CD4-positive, CD25-positive, alpha-beta regulatory T cell (primary cell): ENCODE results near the gene ZNF432. TPM values are rescaled to one million over a fixed set of nuclear protein-coding genes. Genes with fewer than 3 reads are reported as not detected.
A peak's percentile ranks its signal among the peaks of the same experiment; 100 is the strongest.

Source experiments
- ATAC-seq, 2 donors: fragments of 150-1000 bp; cut with Tn5 transposase; one replicate each; pipeline ENCODE4 v1.10.0; 2021; ENCODE audit warnings: low read depth in 2 of 2, moderate number of reproducible peaks in 2 of 2, moderate library complexity in 1 of 2
- DNase-seq, 3 donors: peaks; one replicate each; pipeline versions ENCODE4 v3.0.0 to v3.0.0-alpha.2; 2012 to 2022; ENCODE audit warnings: mixed read lengths in 1 of 3
- H3K27ac ChIP-seq: one replicate; pipeline ENCODE4 v1.7.0; 2013; ENCODE audit warnings: mild to moderate bottlenecking, low read length; ENCODE audit not compliant: insufficient read depth, poor library complexity, severe bottlenecking
- H3K27me3 ChIP-seq: one replicate; pipeline ENCODE4 v1.7.0; 2013; ENCODE audit warnings: low read length; ENCODE audit not compliant: control insufficient read depth, insufficient read depth
- H3K36me3 ChIP-seq: one replicate; pipeline ENCODE4 v1.7.0; 2013; ENCODE audit warnings: mild to moderate bottlenecking, low read length, moderate library complexity; ENCODE audit not compliant: control insufficient read depth, insufficient read depth
- H3K4me1 ChIP-seq: 2 replicates; pipeline ENCODE4 v1.7.0; 2013; ENCODE audit warnings: mild to moderate bottlenecking, low read length; ENCODE audit not compliant: insufficient read depth, control insufficient read depth, poor library complexity, severe bottlenecking
- H3K4me3 ChIP-seq: one replicate; pipeline ENCODE4 v1.7.0; 2013; ENCODE audit warnings: low read depth, mild to moderate bottlenecking, low read length, moderate library complexity
- H3K9me3 ChIP-seq, 2 experiments: 1 replicate in 1 of 2; 2 replicates in 1 of 2; pipeline ENCODE4 v1.7.0; 2013; ENCODE audit warnings: low read length in 2 of 2, mild to moderate bottlenecking in 1 of 2, moderate library complexity in 1 of 2; ENCODE audit not compliant: control insufficient read depth in 2 of 2
- H3K27ac Mint-ChIP-seq, 3 donors: one replicate each; pipeline ENCODE4 v1.8.0; 2020 to 2022; ENCODE audit warnings: mild to moderate bottlenecking in 3 of 3, mixed read lengths in 3 of 3, moderate library complexity in 2 of 3
- H3K27me3 Mint-ChIP-seq: one replicate; pipeline ENCODE4 v1.8.0; 2022; ENCODE audit warnings: mild to moderate bottlenecking, mixed read lengths
- H3K36me3 Mint-ChIP-seq: one replicate; pipeline ENCODE4 v1.8.0; 2020; ENCODE audit warnings: mixed read lengths
- H3K4me1 Mint-ChIP-seq, 4 donors: one replicate each; pipeline ENCODE4 v1.8.0; 2020 to 2022; ENCODE audit warnings: mixed read lengths in 4 of 4, mild to moderate bottlenecking in 1 of 4
- H3K4me3 Mint-ChIP-seq, 4 donors: one replicate each; pipeline ENCODE4 v1.8.0; 2020 to 2022; ENCODE audit warnings: mild to moderate bottlenecking in 4 of 4, mixed read lengths in 4 of 4, moderate library complexity in 3 of 4
- H3K9me3 Mint-ChIP-seq, 7 donors: one replicate each; pipeline ENCODE4 v1.8.0; 2020 to 2022; ENCODE audit warnings: mixed read lengths in 7 of 7, mild to moderate bottlenecking in 3 of 7, moderate library complexity in 2 of 7
- polyA plus RNA-seq, 4 donors: library from polyadenylated mRNA; unstranded; fragments of 300-500 nt; fragmentation: Illumina TruSeq; gene quantifications; one replicate each; pipeline ENCODE4 v1.2.3, GENCODE V29; 2021
- total RNA-seq: library from RNA; stranded (reverse); gene quantifications from one replicate; pipeline ENCODE4 v1.2.3, GENCODE V29; 2022

ZNF432 gene
- total and polyA plus RNA-seq, 5 donors from 2014 or later: 2.5 to 16.8 (median 3.8) TPM

DNA sequence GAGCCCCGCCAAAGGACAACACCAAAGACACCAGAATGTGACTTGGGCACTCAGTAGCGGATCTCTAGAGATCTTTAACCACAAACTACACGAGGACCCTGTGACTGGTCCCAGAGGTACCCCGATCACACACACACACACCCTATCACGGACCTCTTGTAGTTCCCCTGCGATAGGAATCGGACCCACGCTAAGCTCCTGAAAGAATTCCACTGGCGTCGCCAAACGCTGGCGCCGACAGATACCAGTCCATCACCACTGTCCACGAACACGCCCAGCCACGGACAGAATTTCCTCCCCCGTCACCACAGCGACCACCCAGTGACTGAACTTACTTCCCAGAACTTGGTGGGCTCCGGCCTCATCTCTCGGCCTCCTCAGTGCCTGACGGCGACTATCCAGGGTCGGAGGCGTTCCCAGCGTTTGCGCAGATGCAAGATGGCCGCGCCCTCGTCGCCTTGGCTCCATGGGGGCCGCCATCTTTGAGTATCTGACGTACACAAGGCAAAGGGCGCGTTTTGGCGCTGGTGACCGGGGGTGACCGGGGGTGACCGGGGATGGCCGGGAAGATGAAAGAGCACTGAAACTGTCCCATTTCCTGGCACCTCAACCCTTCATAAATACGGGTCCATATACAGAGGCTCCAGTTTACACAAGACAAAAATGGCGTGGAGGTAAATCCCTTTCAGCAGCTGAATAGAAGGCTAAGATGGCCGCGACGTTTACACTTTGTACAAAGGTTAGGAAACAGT lies 40.7 kb downstream of the ZNF432 start, which contains the start of gene ZNF615:
Gene ZNF615 (minus strand): TSS at position 406 of the 752 bp plus-strand sequence. CDS start 4,500 bp downstream, outside the sequence.
- no peaks in the 10 kb centered on the region for H3K27me3 Mint-ChIP-seq
- peaks cover 34% of the 10 kb centered on the region for H3K36me3 Mint-ChIP-seq
- Histone ChIP-seq H3K27me3 (no peaks in the 10 kb centered on the region), H3K4me1 (peaks cover 8% of the 10 kb centered on the region), H3K36me3 (peaks cover 14% of the 10 kb centered on the region), H3K4me3 (peak within 1 kb of the TSS; percentile 95), H3K9me3 (peaks cover 38 to 71% of the 10 kb centered on the region in 2 experiments), H3K27ac (peak within 1 kb of the TSS; percentile 75)
- ATAC-seq (peak; percentile 89 to 92), DNase-seq (peak; percentile 70 to 92 (median 88))
- peak within 1 kb of the TSS; percentile 96 to 98 (median 97) for H3K27ac Mint-ChIP-seq
- H3K4me3 Mint-ChIP-seq: peak within 1 kb of the TSS; percentile 97 to 98 (median 97)
- peaks cover 10 to 26% (median 18%) of the 10 kb centered on the region in 4 donors for H3K4me1 Mint-ChIP-seq
- H3K9me3 Mint-ChIP-seq: peaks cover 7 to 60% (median 40%) of the 10 kb centered on the region in 7 donors

GRCh38 chr19:52007451-52007805 lies 41.2 kb downstream of the ZNF432 start:
- Histone ChIP-seq H3K27me3 (no peaks in the 10 kb centered on the region), H3K27ac (no peak overlapping the region), H3K4me3 (peak overlapping the region; percentile 95), H3K36me3 (peaks cover 18% of the 10 kb centered on the region), H3K4me1 (peaks cover 8% of the 10 kb centered on the region), H3K9me3 (peaks cover 37 to 69% of the 10 kb centered on the region in 2 experiments)
- Mint-ChIP-seq H3K27ac (peak overlapping the region; percentile 96 to 98 (median 97)), H3K4me1 (peaks cover 10 to 26% (median 18%) of the 10 kb centered on the region in 4 donors), H3K4me3 (peak overlapping the region; percentile 97 to 98 (median 97)), H3K36me3 (peaks cover 33% of the 10 kb centered on the region), H3K9me3 (peaks cover 8 to 57% (median 36%) of the 10 kb centered on the region in 7 donors), H3K27me3 (no peaks in the 10 kb centered on the region)
- ATAC-seq (no peak), DNase-seq (peak in 1 of 3 donors; percentile 20)

DNA sequence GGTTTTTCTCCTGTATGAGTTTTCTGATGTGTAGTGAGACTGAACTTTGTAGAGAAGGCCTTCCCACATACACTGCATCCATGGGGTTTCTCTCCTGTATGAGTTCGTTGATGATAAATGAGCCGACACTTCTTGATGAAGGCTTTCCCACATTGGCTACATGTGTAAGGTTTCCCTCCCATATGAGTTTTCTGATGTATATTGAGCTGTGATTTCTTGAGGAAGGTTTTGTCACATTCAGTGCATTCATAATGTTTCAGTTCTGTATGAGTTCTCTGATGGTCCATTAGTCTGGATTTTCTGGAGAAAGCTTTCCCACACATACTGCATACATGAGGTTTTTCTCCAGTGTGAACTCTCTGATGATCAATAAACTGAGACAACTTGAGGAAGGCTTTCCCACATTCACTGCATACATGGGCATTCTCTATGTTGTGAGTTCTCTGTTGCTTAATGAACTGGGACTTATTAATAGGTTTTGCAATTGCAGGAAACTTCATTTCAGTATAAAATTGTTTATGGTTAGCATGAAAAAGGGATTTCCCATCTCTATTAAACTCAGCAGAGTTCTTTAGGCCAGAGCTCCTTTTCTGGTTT lies 54.5 kb downstream of the ZNF432 start:
- H3K9me3 Mint-ChIP-seq: peaks cover 6 to 88% (median 50%) of the 10 kb centered on the region in 7 donors
- H3K4me1 Mint-ChIP-seq: peaks cover 0 to 4% (median 0%) of the 10 kb centered on the region in 4 donors
- H3K27ac Mint-ChIP-seq: no peak overlapping the region

GRCh38 chr19:51993422-51993821 lies 55.2 kb downstream of the ZNF432 start:
- Mint-ChIP-seq H3K27ac (no peak overlapping the region), H3K9me3 (peaks cover 6 to 88% (median 52%) of the 10 kb centered on the region in 7 donors), H3K4me1 (peaks cover 0 to 4% (median under 1%) of the 10 kb centered on the region in 4 donors), H3K27me3 (no peaks in the 10 kb centered on the region), H3K4me3 (no peak overlapping the region), H3K36me3 (peaks cover 41% of the 10 kb centered on the region)
- no peak for ATAC-seq
- peaks cover 41% of the 10 kb centered on the region for H3K36me3 ChIP-seq
- H3K9me3 ChIP-seq: peaks cover 87 to 98% of the 10 kb centered on the region in 2 experiments
- no peak for DNase-seq
- H3K4me1 ChIP-seq: no peaks in the 10 kb centered on the region
- H3K27ac ChIP-seq: no peak overlapping the region
- no peaks in the 10 kb centered on the region for H3K27me3 ChIP-seq
- no peak overlapping the region for H3K4me3 ChIP-seq

More for the DNA sequence above, 54.5 kb downstream of the ZNF432 start:
- Mint-ChIP-seq H3K4me3 (no peak overlapping the region), H3K36me3 (peaks cover 48% of the 10 kb centered on the region), H3K27me3 (no peaks in the 10 kb centered on the region)
- H3K9me3 ChIP-seq: peaks cover 87 to 98% of the 10 kb centered on the region in 2 experiments
- no peaks in the 10 kb centered on the region for H3K27me3 ChIP-seq
- no peak overlapping the region for H3K27ac ChIP-seq
- no peaks in the 10 kb centered on the region for H3K4me1 ChIP-seq
- DNase-seq: no peak
- H3K4me3 ChIP-seq: peak overlapping the region; percentile 40
- H3K36me3 ChIP-seq: peaks cover 48% of the 10 kb centered on the region
- ATAC-seq: no peak

DNA sequence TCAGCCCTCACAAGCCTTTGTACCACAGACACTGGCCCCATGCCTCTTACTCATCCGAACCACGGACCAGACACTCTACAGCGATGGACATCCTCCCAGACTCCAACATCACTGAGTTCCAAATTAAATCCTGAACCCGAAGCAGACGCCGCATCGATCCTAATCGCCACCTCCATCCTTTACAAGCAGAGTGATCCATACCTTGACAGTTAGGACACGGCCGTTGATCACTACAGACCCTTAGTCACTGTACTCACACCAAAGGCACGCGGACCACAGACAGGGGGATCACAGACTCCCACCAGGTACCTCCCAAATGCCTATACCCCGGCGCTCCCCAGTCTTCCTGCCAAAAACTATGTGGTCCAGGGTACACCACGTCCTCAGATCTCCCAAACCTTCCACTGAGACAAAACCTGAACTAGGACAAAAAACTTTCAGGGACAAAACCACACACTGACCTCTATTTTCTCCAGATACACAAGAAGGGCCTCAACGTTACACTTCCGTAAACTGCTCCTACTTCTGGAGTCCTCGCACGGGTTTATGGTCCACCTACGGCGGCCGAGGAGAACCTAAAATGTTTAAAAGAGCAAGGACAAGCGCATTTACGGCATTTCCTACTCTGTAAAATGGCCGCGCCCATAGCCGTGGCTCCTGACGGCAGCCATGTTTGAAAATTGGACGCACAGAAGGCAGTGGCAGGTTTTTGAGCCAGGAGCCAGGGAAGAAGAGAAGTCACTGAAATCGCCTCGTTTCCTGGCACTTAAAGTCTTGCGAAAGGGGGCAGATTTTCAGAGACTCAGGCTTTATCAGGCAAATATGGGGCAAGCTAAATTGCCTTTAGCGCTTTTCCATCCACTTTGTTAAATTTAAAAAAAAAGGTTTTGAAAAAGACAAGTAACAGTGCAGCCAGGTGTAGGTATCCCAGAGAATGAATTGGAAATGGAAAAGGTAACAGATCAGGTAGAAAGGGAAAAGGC lies 62.0 kb downstream of the ZNF432 start, which contains the start of gene ZNF350:
Gene ZNF350 (minus strand): TSS at position 532 of the 983 bp plus-strand sequence. CDS start 12,480 bp downstream, outside the sequence.
- no peaks in the 10 kb centered on the region for H3K27me3 ChIP-seq
- H3K4me3 Mint-ChIP-seq: peak within 1 kb of the TSS; percentile 96 to 100 (median 98)
- peaks cover 22% of the 10 kb centered on the region for H3K36me3 ChIP-seq
- peaks cover 5% of the 10 kb centered on the region for H3K27me3 Mint-ChIP-seq
- H3K9me3 ChIP-seq: peaks cover 61 to 90% of the 10 kb centered on the region in 2 experiments
- ATAC-seq: peak; percentile 97 to 98
- peaks cover 4 to 71% (median 41%) of the 10 kb centered on the region in 7 donors for H3K9me3 Mint-ChIP-seq
- DNase-seq: peak; percentile 79 to 96 (median 88)
- peaks cover 7 to 23% (median 8%) of the 10 kb centered on the region in 4 donors for H3K4me1 Mint-ChIP-seq
- peak within 1 kb of the TSS; percentile 94 to 100 (median 94) for H3K27ac Mint-ChIP-seq
- peaks cover 40% of the 10 kb centered on the region for H3K36me3 Mint-ChIP-seq
- H3K27ac ChIP-seq: peak within 1 kb of the TSS; percentile 63
- peak within 1 kb of the TSS; percentile 94 for H3K4me3 ChIP-seq
- peaks cover 7% of the 10 kb centered on the region for H3K4me1 ChIP-seq

- Mint-ChIP-seq H3K27me3 (peaks cover 5% of the 10 kb centered on the region), H3K9me3 (peaks cover 4 to 78% (median 41%) of the 10 kb centered on the region in 7 donors), H3K4me1 (peaks cover 7 to 22% (median 8%) of the 10 kb centered on the region in 4 donors), H3K27ac (no peak overlapping the region), H3K4me3 (peak overlapping the region in 1 of 4 donors; percentile 70), H3K36me3 (peaks cover 68% of the 10 kb centered on the region)
- ATAC-seq: no peak
- no peak overlapping the region for H3K27ac ChIP-seq
- peaks cover 7% of the 10 kb centered on the region for H3K4me1 ChIP-seq
- H3K4me3 ChIP-seq: no peak overlapping the region
- DNase-seq: no peak
- peaks cover 51% of the 10 kb centered on the region for H3K36me3 ChIP-seq
- peaks cover 69 to 92% of the 10 kb centered on the region in 2 experiments for H3K9me3 ChIP-seq
- H3K27me3 ChIP-seq: no peaks in the 10 kb centered on the region
These were observed 65.3 kb downstream of the ZNF432 start for GRCh38 chr19:51983361-51983760.
